NCI-H2227 (cell line): ENCODE measurements around the gene CRAT.

Experiments
- DNase-seq: peaks from one replicate; lab custom pipeline; 2025; ENCODE audit not compliant: unreplicated experiment; lab: John Stamatoyannopoulos, UW

Gene CRAT

DNA sequence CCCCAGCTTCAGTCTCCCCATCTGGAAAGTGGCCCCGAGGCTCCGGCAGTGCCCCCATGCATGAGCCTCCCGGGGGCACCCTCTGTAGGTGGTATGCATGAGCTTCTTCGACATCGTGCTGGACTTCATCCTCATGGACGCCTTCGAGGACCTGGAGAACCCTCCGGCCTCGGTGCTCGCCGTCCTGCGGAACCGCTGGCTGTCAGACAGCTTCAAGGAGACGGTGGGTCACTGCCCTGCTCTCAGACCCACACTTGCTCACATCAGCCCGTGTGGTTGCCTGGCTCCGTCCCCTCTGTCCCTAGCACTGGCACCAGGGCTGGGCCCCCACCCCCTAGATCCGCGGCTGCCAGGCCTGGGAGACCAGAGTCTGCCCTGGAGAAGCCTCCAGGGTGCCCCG is 42.5 kb downstream of the CRAT start:
- no peak for DNase-seq

DNA sequence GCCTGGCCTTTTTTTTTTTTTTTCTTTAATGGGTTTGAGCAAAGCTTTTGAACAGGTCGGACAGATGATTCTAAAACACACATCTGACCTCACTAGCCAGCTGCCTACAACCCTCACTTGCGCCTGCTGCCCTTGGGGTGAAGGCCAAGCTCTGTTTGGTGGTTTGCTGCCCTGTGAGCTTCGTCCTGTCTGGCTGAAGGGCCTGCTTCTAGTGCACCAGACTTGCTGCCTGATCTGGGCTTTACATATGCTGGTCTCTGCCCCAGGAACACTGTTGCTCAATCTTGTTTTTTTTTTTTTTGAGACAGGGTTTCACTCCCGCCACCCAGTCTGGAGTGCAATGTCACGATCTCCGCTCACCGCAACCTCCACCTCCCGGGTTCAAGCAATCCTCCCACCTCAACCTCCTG is 46.1 kb downstream of the CRAT start:
- no peak for DNase-seq

DNA sequence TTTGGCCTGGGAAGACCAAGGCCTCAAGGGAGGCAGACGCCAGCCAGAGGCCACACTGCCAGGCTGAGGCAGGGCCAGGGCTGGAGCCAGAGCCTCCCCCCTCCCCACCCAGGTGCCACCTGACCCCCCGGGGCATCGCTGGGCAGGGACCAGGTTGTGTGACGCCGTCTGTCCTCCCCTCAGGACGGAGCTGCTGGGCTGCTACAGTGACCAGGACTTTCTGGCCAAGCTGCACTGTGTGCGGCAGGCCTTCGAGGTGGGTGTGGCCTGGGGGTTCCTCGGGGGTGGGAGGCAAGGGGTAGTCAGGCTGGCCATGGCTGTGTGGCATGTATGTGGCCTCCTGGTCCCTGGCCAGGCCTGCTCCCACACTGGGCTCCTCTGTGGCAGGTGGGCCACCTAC is 47.5 kb downstream of the CRAT start:
- DNase-seq, result no peak

DNA sequence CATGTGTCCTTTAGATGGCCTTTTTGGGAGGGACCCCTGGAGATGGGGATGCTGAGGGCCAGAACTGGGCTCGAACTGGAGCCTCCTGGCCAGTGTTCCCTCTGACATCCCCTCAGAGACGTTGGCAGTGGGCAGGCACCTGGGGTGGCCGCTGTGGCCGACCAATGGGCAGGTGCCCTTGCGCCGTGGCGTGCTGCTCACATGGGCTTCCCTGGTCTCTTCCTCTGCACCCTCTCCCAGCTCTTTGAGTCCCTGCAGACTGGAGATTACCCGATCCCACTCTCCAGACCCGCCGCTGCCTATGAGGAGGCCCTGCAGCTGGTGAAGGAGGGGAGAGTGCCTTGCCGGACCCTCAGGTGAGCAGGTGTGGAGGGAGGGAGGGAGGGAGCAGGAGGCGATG is 49.6 kb downstream of the CRAT start:
- no peak for DNase-seq

DNA sequence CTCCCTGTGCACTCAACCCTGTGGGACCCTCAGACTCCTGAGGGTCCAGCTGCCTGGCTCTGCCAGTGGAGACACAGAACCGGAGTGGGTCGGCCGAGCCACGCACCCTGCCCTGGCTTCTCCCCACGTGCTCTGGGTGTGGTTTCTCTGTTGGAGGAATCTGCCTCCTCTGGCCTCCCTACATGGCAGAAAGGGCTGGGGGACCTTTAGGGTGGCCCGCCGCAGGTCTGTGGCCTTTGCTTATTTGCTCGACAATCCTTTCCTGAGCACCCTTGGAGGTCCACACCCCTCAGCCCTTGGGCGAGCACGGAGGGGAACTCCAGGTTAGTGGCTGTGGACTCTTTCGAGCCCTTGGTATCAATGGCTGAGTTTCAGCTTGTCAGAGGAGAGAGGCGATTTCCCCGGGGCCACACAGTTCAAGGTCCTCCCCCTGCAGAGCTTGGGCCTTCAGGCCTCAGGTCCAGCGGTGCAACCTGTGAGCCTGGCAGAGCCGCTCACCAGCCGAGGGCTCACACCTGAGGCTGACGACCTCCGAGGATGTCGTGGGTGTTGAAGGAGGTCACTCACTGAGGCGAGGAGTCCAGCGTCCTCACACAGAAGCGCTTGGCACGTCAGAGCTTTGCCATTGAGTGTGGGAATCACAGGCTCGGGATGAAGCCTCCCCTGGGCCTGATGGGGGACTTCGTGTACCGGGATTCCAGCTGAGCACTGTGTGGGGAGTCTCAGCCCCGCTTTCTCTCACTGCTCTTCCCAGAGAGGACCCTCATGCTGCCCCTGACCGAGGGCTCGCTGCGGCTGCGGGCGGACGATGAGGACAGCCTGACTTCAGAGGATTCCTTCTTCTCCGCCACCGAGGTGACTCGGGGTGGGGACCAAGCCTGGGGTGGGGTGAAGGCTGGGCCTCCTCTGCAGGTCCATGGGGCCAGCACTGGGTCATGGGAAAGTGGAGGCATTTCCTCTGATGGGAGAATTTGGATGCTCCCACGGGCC is 50.5 kb downstream of the CRAT start:
- DNase-seq, result no peak

DNA sequence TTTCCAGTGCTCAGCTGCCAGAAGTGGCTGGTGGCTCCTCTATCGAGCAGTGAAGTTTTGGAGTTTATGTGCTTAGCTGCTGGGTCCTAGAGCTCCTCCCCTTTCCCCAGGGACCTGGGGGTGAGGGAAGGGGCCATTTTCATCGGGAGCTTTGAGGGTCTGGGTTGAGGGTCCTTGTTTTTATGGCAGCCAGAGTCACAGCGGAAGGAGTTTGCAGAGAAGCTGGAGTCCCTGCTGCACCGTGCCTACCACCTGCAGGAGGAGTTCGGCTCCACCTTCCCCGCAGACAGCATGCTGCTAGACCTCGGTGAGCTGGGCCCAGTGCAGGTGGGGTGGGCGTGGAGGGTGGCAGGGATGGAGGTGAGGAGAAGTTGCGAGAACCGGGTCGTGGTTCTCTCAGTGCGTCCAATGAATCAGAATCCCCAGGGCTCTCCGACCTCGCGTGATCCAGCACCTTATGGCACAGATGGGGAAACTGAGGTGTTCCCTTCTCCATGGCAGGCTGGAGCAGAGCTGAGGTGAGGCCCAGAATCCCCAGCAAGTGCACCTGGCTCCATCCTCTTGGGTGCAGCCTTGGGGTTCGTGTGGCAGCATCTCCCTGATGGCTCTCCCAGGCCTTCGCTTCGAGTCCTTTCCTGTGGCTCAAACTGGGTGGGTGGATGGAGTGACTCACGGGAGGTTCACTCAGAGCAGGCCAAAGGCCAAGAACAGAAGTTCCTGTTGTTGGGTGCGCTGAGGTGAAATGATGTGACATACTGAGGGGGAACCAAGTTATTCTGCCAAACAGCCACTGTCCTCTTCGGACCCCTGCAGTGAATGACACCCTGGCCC is 51.4 kb downstream of the CRAT start:
- no peak for DNase-seq

GRCh38 chr9:129054163-129054851 is 56.3 kb downstream of the CRAT start:
- no peak for DNase-seq

- no peak for DNase-seq
Observed at GRCh38 chr9:129053020-129053419, 57.6 kb downstream of the CRAT start.

DNA sequence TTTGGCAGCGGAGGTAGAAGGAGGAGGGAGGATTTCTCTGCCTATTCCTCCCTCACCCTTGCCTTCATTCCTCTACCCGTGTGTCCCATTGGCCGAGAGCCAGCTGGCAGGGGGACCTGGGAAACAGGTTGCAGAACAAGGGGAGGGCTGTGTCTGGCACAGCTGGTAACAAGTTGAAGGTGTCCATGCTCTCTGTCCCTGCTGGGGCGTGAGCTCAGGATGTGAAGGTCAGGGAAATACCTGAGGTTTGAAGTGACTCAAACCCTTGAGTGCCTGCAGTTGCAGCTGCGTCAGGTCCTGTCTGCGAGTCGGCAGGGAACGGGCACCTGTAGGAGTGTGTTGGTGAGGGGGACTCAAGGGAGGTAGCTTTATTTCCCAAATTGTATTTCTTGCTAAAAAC is 58.0 kb downstream of the CRAT start:
- no peak for DNase-seq
